Activated CD4-positive, alpha-beta T cell treated with anti-CD3 and anti-CD28 coated beads, Interleukin-2, amount 50 U/mL, for 16 hours (primary cell): Measurements from ENCODE around the gene PRADC1.
A peak's percentile ranks its signal among the peaks of the same experiment; 100 is the strongest.
"Not testable (repeated sequence)": the region's sequence is repeated elsewhere in the genome, so short reads cannot be mapped to it uniquely, and the experiment has no call there.

Experiments
- DNase-seq: peaks from one replicate; pipeline ENCODE4 v3.0.0-alpha.2; 2020

The PRADC1 gene

GRCh38 chr2:73233154-73233931, at the start of gene PRADC1:
Gene PRADC1 (minus strand): TSS chr2:73233239. CDS start chr2:73233160, 79 bp downstream.
- DNase-seq = peak; percentile 98

- no peak for DNase-seq
Measured at GRCh38 chr2:73281244-73281643, 48.2 kb upstream of the PRADC1 start.

GRCh38 chr2:73279852-73280251, 46.8 kb upstream of the PRADC1 start:
- no peak for DNase-seq

- no peak for DNase-seq
Measured at GRCh38 chr2:73272270-73272669, 39.2 kb upstream of the PRADC1 start.

GRCh38 chr2:73269686-73270465, 36.8 kb upstream of the PRADC1 start:
- no peak for DNase-seq

- peak; percentile 80 for DNase-seq
Measured at GRCh38 chr2:73268830-73269685, 36.0 kb upstream of the PRADC1 start.

- no peak for DNase-seq
Measured at GRCh38 chr2:73268366-73268829, 35.4 kb upstream of the PRADC1 start.

- no peak for DNase-seq
Measured at GRCh38 chr2:73267008-73267407, 34.0 kb upstream of the PRADC1 start.

- no peak for DNase-seq
Measured at GRCh38 chr2:73266061-73266901, 33.2 kb upstream of the PRADC1 start.

GRCh38 chr2:73265298-73266060, 32.4 kb upstream of the PRADC1 start:
- no peak for DNase-seq

- no peak for DNase-seq
Measured at GRCh38 chr2:73264783-73265182, 31.7 kb upstream of the PRADC1 start.

- DNase-seq = no peak
Measured at GRCh38 chr2:73264332-73264606, 31.2 kb upstream of the PRADC1 start.

- DNase-seq = no peak
Measured at GRCh38 chr2:73263540-73264331, 30.7 kb upstream of the PRADC1 start.

GRCh38 chr2:73262691-73263429, 29.8 kb upstream of the PRADC1 start:
- not testable (repeated sequence) for DNase-seq

- no peak for DNase-seq
Measured at GRCh38 chr2:73262108-73262651, 29.1 kb upstream of the PRADC1 start.

- DNase-seq = no peak
Measured at GRCh38 chr2:73260338-73260984, 27.4 kb upstream of the PRADC1 start.

GRCh38 chr2:73259704-73260337, 26.8 kb upstream of the PRADC1 start:
- DNase-seq = no peak

GRCh38 chr2:73259276-73259675, 26.2 kb upstream of the PRADC1 start:
- no peak for DNase-seq

- no peak for DNase-seq
Measured at GRCh38 chr2:73258913-73259215, 25.8 kb upstream of the PRADC1 start.
